ENCODE data around the gene RNPS1.

Gene RNPS1

DNA sequence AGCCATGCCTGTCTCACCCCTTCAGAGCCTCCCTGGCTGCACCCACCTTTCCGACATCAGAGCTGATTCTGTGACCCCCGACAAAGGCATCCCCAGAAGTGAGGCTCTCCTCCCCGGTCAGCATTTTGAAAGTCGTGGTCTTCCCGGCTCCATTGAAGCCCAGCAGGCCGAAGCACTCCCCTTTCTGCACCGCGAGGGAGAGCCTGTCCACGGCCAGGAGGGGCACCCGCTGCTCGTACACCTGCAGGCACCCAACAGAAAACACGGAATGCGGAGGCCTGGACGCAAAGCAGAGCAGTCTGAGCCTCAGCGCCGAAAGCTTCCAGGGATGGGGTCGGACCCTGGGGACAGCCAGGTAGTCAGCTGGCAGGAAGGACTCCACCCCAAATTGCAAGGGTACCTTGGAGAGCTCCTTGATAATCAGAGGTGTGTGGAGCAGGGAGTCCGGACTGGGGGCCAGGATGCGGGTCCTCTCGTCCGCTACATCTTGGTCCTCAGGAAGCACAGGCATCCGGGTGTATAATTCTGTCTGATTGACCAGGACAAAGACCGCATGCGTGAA, 13.1 kb upstream of the RNPS1 start:
- Histone ChIP-seq H3K36me3 (ENCODE audit: insufficient read depth, low read length) (no peaks in the 10 kb centered on the region), H3K27ac (ENCODE audit: low read depth, low read length) (no peak overlapping the region), H3K4me3 (ENCODE audit: low read length) (no peak overlapping the region), H3K4me1 (ENCODE audit: insufficient read depth, low read length) (no peaks in the 10 kb centered on the region), H3K9ac (ENCODE audit: low read depth, low read length) (no peak overlapping the region), H3K27me3 (ENCODE audit: insufficient read depth, low read length) (no peaks in the 10 kb centered on the region), H3K9me3 (ENCODE audit: insufficient read depth, low read depth, low read length) (no peaks in the 10 kb centered on the region)
- 91% methylated on average over 24 of the region's 24 CpGs for WGBS

DNA sequence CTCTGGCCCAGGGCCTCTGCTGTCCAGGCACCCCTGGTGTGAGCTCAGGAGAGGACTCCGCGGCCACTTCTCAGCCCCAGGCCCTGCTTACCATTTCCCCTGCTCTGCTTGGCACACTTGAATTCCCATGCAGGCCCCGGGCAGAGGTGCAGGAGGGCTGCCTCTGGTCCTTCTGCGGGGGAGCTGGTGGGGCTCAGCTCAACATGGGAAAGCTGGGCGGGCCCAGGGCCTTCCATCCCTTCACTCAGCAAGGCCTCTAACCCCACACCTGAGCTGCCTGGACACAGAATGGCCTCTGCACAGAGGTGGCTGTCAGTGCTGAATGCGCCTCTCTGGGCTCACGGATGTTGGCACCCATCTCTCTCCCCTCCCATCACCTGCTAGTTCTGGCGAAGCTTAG, 12.5 kb upstream of the RNPS1 start:
- H3K27me3 ChIP-seq (ENCODE audit: insufficient read depth, low read length), result no peaks in the 10 kb centered on the region
- 90% methylated on average over 8 of the region's 8 CpGs for WGBS

GRCh38 chr16:2278956-2279800, 11.3 kb upstream of the RNPS1 start:
- no peaks in the 10 kb centered on the region for H3K36me3 ChIP-seq (ENCODE audit: insufficient read depth, low read length)
- no peaks in the 10 kb centered on the region for H3K27me3 ChIP-seq (ENCODE audit: insufficient read depth, low read length)
- 91% methylated on average over 26 of the region's 26 CpGs for WGBS
- H3K4me1 ChIP-seq (ENCODE audit: insufficient read depth, low read length), result no peaks in the 10 kb centered on the region
- H3K9ac ChIP-seq (ENCODE audit: low read depth, low read length), result no peak overlapping the region
- H3K9me3 ChIP-seq (ENCODE audit: insufficient read depth, low read depth, low read length), result no peaks in the 10 kb centered on the region
- H3K27ac ChIP-seq (ENCODE audit: low read depth, low read length), result no peak overlapping the region
- no peak overlapping the region for H3K4me3 ChIP-seq (ENCODE audit: low read length)

More for the DNA sequence above, 12.5 kb upstream of the RNPS1 start:
- Histone ChIP-seq H3K4me3 (ENCODE audit: low read length) (no peak overlapping the region), H3K9me3 (ENCODE audit: insufficient read depth, low read depth, low read length) (no peaks in the 10 kb centered on the region), H3K27ac (ENCODE audit: low read depth, low read length) (no peak overlapping the region), H3K4me1 (ENCODE audit: insufficient read depth, low read length) (no peaks in the 10 kb centered on the region), H3K36me3 (ENCODE audit: insufficient read depth, low read length) (no peaks in the 10 kb centered on the region), H3K9ac (ENCODE audit: low read depth, low read length) (no peak overlapping the region)

- Histone ChIP-seq H3K36me3 (ENCODE audit: insufficient read depth, low read length) (no peaks in the 10 kb centered on the region), H3K4me1 (ENCODE audit: insufficient read depth, low read length) (no peaks in the 10 kb centered on the region), H3K9me3 (ENCODE audit: insufficient read depth, low read depth, low read length) (no peaks in the 10 kb centered on the region), H3K4me3 (ENCODE audit: low read length) (no peak overlapping the region), H3K9ac (ENCODE audit: low read depth, low read length) (no peak overlapping the region), H3K27ac (ENCODE audit: low read depth, low read length) (no peak overlapping the region), H3K27me3 (ENCODE audit: insufficient read depth, low read length) (no peaks in the 10 kb centered on the region)
- 85% methylated on average over 14 of the region's 14 CpGs for WGBS
Observed at GRCh38 chr16:2278272-2278608, 10.3 kb upstream of the RNPS1 start.

DNA sequence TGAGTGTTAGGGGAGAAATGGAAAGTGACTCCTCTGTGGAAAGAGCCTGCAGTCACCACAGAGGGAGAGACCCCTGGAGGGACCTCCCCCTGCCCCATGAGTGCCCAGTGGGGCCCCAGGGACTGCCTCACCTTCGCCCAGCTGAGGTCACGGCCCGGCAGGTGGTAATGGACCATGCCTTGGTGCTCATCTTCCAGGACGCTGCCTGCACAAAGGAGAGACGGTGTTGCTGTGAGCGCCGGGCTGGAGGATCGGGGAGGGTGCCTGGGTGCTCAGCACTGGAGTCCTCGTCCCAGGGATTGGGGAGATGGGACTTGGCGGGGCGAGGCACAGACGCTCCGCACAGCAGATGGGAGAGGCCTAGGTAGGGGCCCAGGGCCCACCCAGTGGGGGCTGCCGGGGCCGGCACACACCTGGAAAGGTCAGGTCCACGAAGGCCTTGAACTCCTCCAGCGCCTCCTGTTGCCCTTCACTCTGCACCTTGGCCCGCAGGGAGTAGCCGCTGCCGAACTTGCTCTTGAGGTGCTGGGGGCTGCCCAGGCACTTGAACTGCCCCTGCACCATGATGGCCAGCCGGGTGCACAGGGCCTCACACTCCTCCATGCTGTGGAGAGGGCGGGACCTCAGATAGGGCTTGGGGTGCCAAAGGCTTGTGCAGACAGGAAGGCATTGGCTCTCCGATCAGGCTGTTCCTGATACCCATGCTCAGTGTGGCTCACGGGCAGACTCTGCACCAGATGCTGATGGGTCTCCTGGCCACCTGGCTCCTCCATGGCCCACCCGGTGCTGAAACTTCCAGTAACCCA, 9.7 kb upstream of the RNPS1 start:
- Histone ChIP-seq H3K27me3 (ENCODE audit: insufficient read depth, low read length) (no peaks in the 10 kb centered on the region), H3K4me3 (ENCODE audit: low read length) (no peak overlapping the region), H3K36me3 (ENCODE audit: insufficient read depth, low read length) (no peaks in the 10 kb centered on the region), H3K4me1 (ENCODE audit: insufficient read depth, low read length) (no peaks in the 10 kb centered on the region), H3K27ac (ENCODE audit: low read depth, low read length) (no peak overlapping the region), H3K9ac (ENCODE audit: low read depth, low read length) (no peak overlapping the region), H3K9me3 (ENCODE audit: insufficient read depth, low read depth, low read length) (no peaks in the 10 kb centered on the region)
- 94% methylated on average over 25 of the region's 25 CpGs for WGBS

GRCh38 chr16:2276368-2277195, 8.7 kb upstream of the RNPS1 start:
- H3K9me3 ChIP-seq (ENCODE audit: insufficient read depth, low read depth, low read length), result no peaks in the 10 kb centered on the region
- no peak overlapping the region for H3K4me3 ChIP-seq (ENCODE audit: low read length)
- no peak overlapping the region; the same call in 1 of the 2 replicates for H3K9ac ChIP-seq (ENCODE audit: low read depth, low read length)
- H3K4me1 ChIP-seq (ENCODE audit: insufficient read depth, low read length), result no peaks in the 10 kb centered on the region
- 82% methylated on average over 26 of the region's 26 CpGs for WGBS
- H3K27me3 ChIP-seq (ENCODE audit: insufficient read depth, low read length), result no peaks in the 10 kb centered on the region
- no peaks in the 10 kb centered on the region for H3K36me3 ChIP-seq (ENCODE audit: insufficient read depth, low read length)
- H3K27ac ChIP-seq (ENCODE audit: low read depth, low read length), result no peak overlapping the region

- Histone ChIP-seq H3K9ac (ENCODE audit: low read depth, low read length) (no peak overlapping the region), H3K9me3 (ENCODE audit: insufficient read depth, low read depth, low read length) (no peaks in the 10 kb centered on the region), H3K27me3 (ENCODE audit: insufficient read depth, low read length) (no peaks in the 10 kb centered on the region), H3K4me3 (ENCODE audit: low read length) (no peak overlapping the region), H3K4me1 (ENCODE audit: insufficient read depth, low read length) (no peaks in the 10 kb centered on the region), H3K27ac (ENCODE audit: low read depth, low read length) (no peak overlapping the region), H3K36me3 (ENCODE audit: insufficient read depth, low read length) (no peaks in the 10 kb centered on the region)
- 89% methylated on average over 30 of the region's 30 CpGs for WGBS
Observed at GRCh38 chr16:2275476-2276367, 7.8 kb upstream of the RNPS1 start.

GRCh38 chr16:2273931-2274330, 6.0 kb upstream of the RNPS1 start:
- 89% methylated on average over 10 of the region's 10 CpGs for WGBS
- H3K4me1 ChIP-seq (ENCODE audit: insufficient read depth, low read length), result 0 out of 2 replicates have a peak, but pooled peaks cover 4% of the 10 kb centered on the region
- no peaks in the 10 kb centered on the region for H3K27me3 ChIP-seq (ENCODE audit: insufficient read depth, low read length)
- no peak overlapping the region for H3K27ac ChIP-seq (ENCODE audit: low read depth, low read length)
- H3K4me3 ChIP-seq (ENCODE audit: low read length), result no peak overlapping the region
- no peaks in the 10 kb centered on the region for H3K36me3 ChIP-seq (ENCODE audit: insufficient read depth, low read length)
- H3K9me3 ChIP-seq (ENCODE audit: insufficient read depth, low read depth, low read length), result no peaks in the 10 kb centered on the region
- H3K9ac ChIP-seq (ENCODE audit: low read depth, low read length), result no peak overlapping the region

GRCh38 chr16:2273484-2273883, 5.6 kb upstream of the RNPS1 start:
- Histone ChIP-seq H3K9ac (ENCODE audit: low read depth, low read length) (no peak overlapping the region; the same call in 1 of the 2 replicates), H3K4me3 (ENCODE audit: low read length) (no peak overlapping the region), H3K9me3 (ENCODE audit: insufficient read depth, low read depth, low read length) (no peaks in the 10 kb centered on the region), H3K27me3 (ENCODE audit: insufficient read depth, low read length) (no peaks in the 10 kb centered on the region), H3K27ac (ENCODE audit: low read depth, low read length) (no peak overlapping the region), H3K36me3 (ENCODE audit: insufficient read depth, low read length) (no peaks in the 10 kb centered on the region), H3K4me1 (ENCODE audit: insufficient read depth, low read length) (0 out of 2 replicates have a peak, but pooled peaks cover 4% of the 10 kb centered on the region)
- WGBS, result 93% methylated on average over 16 of the region's 16 CpGs

DNA sequence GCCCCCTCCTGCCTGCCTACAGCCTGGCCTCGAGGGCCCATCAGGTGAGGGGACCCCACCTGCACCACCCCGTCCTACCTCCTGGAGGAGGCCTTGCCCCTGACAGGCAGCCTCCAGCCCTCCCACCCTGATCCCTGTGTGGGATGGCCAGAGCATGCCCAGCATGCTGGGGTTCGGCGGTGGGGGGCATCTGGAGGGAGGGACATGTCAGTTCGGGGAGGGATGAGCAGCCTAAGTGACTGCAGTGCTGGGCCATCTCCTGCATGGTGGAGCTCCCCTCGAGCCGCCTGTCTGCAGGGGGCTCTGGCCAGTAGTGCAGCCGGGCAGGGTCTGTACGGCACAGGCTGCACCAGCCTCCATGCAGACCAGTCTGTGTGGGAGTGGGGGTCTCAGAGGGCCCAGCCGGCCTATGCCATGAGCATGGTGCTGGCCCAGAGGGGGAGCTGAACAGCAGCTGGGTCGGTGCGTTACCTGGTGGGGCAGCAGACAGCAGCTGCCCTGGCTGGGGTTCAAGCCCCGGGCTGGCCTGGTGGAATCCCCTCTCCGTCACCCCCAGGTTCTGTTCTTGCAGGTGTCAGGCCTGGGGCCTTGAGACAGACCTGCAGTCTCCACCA, 4.0 kb upstream of the RNPS1 start:
- WGBS, result 93% methylated on average over 14 of the region's 14 CpGs
- Histone ChIP-seq H3K36me3 (ENCODE audit: insufficient read depth, low read length) (no peaks in the 10 kb centered on the region), H3K9me3 (ENCODE audit: insufficient read depth, low read depth, low read length) (no peaks in the 10 kb centered on the region), H3K27ac (ENCODE audit: low read depth, low read length) (no peak overlapping the region), H3K4me1 (ENCODE audit: insufficient read depth, low read length) (0 out of 2 replicates have a peak, but pooled peaks cover 4% of the 10 kb centered on the region), H3K27me3 (ENCODE audit: insufficient read depth, low read length) (no peaks in the 10 kb centered on the region), H3K4me3 (ENCODE audit: low read length) (no peak overlapping the region), H3K9ac (ENCODE audit: low read depth, low read length) (no peak overlapping the region)

All from HUES64 (cell line).